Measurements from ENCODE around the gene HIGD1A.
A peak's percentile ranks its signal among the peaks of the same experiment; 100 is the strongest.

HIGD1A gene

GRCh38 chr3:42752961-42753360 is 51.3 kb downstream of the HIGD1A start:
- no peak for DNase-seq

- DNase-seq, result no peak
Observed at GRCh38 chr3:42752441-42752840, 51.8 kb downstream of the HIGD1A start.

- DNase-seq, result no peak
Observed at GRCh38 chr3:42751609-42752008, 52.7 kb downstream of the HIGD1A start.

DNA sequence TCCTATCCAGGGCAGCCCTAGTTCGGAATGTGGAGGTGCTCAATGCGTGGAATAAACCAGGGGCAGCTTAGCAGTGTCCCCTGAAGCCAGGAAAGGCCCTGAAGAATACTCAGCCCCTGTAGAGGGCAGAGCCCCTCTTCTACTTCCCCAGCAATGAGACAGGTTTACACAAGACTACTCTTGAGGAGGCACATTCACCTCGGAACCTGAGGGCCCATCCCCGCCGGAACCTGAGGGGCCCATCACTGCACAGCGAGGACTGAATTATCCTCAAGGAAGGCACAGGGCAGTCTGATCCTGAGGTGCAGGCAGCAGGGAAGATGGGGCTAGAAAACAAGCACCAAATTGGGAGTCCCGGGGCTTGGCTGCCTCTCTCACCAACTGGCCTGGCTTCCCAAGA is 53.5 kb downstream of the HIGD1A start:
- peak; percentile 15 for DNase-seq

DNA sequence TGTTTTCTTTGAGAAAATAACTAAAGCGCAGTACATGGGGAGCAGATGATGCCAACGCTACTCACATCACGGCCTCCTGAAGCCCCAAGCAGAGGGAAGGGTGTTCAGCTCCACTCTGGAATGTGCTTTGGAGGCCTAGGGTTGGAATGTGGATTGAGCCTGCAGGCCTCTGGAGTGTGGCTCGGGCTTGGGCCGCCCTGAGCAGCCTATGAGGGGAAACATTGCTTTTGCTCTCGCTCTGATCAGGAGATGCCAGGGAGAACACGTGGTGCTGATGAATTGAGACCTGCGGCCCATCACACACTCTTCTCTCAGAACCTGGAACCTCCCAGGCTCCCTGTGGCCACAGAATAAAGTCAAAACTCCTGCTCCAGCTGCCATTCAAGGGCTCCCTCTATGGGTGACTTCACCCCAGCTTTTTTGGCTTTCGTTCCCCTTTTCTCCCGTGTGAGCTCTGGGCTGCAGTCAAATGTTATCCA is 54.5 kb downstream of the HIGD1A start:
- DNase-seq, result no peak

DNA sequence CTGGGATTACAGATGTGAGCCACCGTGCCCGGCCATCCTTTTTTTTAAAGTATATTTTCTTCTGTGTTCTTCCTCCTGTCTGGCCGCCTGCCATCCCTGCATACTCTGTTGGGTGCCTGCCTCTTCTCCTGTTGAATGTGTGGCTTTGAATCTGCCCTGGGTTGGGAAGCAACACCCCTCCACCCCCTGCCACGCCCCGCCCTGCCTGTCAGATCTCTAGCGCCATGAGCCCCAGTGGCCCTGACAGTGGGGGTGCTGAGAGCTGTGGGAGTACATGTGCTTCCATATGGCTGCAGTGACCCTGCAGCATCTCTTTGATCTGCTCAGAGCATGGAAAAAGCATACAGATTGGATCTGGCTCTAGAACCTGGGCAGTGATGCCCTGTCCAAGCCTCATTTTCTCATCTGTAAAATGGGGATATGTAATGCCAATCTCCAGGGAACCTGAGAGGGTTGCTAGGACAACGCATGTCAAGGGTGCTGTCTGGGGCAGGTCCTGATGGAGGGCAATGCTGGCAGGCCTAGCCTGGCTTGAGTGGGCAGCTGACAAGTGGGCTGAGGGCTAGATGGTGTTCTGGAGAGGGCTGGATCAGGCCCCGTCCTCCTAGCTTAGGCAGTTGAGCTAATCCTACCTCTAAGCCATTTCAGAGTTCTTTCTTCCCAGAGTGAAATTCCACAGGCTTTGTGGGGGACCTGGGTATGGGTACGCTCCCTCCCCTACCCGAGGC is 55.1 kb downstream of the HIGD1A start:
- DNase-seq, result no peak

GRCh38 chr3:42747581-42747980 is 56.7 kb downstream of the HIGD1A start:
- DNase-seq, result no peak

DNA sequence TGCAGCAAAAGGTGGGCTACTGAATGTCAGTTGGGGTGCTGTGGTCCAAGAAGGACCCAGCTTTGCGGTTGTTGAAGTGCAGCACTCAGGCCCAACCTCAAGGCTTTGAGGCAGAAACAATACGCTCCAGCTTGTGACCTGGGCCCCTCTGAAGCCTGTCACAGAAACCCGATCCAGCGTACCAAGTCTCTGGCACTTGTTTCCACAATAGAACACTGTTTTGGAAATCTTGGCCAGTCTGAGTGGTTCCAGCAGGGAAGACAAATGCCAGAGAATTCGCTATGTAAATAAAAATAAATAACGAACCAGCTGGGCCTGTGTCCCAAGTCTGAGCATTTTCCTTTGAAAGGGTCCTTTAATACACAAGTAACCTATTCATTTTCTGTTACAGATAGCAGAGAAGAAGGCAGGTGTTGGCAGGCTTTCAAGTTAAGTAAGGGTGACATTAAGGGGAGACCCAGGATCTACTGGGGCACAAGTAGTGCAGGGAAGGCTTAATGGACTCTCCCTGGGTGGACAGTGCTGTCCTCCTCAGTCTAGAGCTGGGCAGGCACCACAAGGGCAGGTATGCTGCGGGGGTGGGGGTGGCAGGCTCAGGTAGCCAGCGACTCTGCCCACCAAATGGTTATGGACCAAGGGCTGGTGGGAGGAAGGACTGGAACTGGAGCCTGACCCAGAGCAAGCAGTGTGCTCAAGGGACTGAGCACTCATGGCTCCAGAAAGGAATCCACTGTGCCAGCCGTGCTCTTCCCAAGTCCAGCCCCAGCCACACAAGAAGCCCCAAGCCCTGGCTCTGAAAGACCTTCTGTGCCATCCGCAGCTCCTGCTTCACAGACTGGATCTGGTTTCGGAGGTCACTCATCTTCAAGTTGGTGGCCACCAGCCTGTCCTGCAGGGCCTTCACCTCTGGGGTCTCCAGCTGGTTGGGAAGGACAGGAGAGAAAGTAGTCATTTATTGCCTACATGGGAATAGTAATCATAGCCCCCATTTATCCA is 57.5 kb downstream of the HIGD1A start:
- no peak for DNase-seq

DNA sequence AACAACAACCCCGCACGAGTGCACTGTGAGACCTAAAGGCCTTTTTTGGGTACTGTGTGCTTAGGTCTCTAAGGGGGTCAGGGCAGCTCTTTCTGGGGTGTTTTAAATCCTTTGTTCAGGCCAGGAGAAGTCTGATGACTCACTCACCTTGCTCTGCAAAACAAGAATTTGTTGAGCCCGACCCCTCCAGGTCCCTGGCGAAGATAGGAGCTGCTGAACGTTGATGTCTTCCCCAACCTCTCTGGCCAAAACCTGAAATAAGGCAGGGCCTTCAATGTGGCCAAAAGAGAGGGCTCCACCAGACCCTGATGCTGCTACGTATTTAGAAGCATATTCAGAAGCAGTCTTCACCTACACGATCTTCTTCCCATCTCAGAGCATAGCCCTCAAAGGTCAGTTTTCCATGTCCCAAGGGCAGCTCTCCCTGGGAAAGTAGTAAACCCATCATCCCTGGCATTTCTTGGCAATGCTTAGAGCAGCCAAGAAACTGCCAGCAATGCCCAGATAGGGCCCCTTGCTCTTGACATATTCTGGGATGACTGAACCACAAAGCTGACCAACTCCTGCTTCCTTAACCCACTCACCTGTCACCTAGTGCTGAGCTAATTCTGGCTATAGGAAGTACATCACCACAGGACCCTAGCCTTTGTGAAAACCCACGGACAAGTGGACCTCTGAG is 58.4 kb downstream of the HIGD1A start:
- no peak for DNase-seq

- DNase-seq, result no peak
Observed at GRCh38 chr3:42745291-42745745, 59.0 kb downstream of the HIGD1A start.

DNA sequence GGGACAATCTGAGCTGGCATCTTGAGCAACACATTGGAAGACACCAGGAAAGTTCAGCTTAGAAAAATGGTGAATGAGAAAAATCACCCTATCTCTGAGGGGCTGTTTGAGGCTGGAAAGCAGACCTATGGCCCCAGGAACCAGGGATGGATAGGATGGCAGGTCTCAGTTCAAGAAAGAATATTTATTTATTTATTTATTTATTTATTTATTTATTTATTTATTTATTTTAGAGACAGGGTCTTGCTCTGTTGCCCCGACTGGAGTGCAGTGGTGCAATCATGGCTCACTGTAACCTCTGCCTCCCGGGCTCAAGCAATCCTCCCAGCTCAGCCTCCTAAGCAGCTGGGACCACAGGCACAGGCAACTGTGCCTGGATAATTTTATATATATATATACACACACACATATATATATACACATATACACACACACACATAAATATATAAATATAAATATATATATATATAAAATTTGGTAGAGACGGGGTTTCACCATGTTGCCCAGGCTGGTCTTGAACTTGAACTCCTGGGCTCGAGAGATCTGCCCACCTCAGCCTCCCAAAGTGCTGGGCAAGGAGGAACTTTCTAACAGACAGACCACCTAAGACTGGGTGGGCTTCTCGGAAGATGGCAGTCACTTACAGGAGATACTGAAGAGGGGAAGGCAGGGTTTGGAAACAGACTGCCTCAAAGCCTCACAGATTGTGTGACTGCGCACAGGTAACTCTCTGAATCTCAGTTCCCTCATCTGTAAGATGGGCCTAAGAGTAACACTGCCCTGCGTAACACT is 60.9 kb downstream of the HIGD1A start:
- DNase-seq, result no peak

DNA sequence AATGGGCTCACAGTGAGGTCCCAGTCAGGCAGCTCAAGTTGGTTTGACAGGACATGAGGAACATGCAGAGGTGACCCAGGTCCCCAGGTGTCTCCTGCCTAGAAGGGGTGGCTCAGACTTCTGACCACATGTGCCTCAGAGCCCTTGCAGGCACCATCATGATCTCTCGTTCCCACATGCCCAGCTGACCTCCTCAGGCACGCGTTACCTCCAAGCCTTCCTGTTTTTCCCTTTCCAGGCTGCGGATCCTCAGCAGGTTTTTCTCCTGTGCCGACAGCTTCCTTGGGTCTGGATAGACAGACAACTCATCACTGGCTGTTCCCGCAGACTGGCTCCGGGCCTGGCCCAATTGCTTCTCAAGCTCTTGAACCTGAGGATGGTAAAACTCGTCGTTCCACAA is 61.6 kb downstream of the HIGD1A start:
- DNase-seq, result peak; percentile 2

DNA sequence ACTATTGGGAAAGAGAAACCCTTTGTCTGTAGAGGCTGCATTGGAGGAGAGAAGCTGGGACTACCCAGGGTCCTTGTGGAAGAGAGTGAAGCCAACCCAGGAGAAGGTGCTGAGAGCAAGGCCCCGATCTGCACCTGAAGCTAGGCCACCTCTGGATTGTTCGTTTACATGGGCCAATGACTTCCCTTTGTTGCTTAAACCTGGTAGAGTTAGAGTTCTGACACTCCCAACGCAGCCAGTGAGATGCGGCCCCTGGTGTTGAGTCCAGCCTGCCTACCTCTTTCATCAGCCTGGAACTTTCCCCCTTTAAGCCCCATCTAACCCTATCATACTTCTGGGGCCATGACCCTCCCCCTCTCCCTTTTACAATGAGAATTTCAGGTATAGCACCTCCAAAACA is 62.0 kb downstream of the HIGD1A start:
- DNase-seq, result peak; percentile 3

GRCh38 chr3:42741796-42742195 is 62.5 kb downstream of the HIGD1A start:
- no peak for DNase-seq

GRCh38 chr3:42739401-42740158 is 64.7 kb downstream of the HIGD1A start:
- DNase-seq, result no peak

DNA sequence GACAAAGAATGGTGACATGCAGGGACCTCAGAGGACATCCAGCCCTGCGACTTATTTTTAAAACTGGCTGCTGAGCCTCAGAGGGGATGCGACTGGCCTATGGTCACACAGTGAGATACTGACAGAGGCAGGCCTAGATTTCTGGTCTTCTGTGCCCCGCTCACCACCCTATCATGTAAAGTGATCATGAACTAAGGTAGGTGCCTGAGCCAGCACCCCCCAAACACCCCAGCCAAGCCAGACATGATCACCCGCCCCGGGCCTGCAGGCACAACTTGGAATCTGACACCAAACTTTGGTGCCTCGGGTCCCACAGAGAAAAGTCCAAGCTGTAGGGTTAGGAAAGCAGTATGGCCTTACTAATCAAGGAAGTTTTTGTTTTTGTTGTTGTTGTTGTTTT is 67.8 kb downstream of the HIGD1A start:
- DNase-seq, result no peak

DNA sequence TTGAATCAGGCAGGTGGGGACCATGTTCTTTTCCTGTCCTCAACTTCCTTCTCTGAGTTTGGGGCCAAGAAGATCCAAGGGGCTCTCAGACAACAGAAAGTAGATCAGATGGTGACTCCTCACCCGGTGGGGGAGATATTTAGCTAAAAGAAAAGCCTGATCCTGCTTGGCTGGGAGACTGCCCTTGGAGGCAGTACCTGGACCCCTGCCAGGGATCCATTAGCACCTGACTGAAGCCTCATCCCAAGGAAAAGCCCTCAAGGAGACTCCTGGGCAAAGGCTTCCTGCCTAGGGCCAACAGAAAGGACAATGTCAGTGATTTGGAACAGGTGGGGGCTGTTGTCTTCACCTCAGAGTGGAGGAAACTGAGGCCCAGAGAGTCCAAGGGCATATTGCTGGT is 68.2 kb downstream of the HIGD1A start:
- no peak for DNase-seq

- DNase-seq, result no peak
Observed at GRCh38 chr3:42735615-42736014, 68.7 kb downstream of the HIGD1A start.

- DNase-seq, result no peak
Observed at GRCh38 chr3:42735019-42735418, 69.3 kb downstream of the HIGD1A start.

- no peak for DNase-seq
Observed at GRCh38 chr3:42734263-42734860, 69.9 kb downstream of the HIGD1A start.

Data from right forelimb (tissue), 1 donor.